Right atrium auricular region (tissue), 2 donors: Measurements from ENCODE around the gene CPLX1. TPM values are rescaled to one million over a fixed set of nuclear protein-coding genes. Genes with fewer than 3 reads are reported as not detected.
A peak's percentile ranks its signal among the peaks of the same experiment; 100 is the strongest.
"Not testable (repeated sequence)": the region's sequence is repeated elsewhere in the genome, so short reads cannot be mapped to it uniquely, and the experiment has no call there.

Source experiments
- DNase-seq: peaks from one replicate; pipeline ENCODE4 v3.0.0-alpha.2; 2019; ENCODE audit warnings: low spot score
- H3K27ac ChIP-seq, 2 donors: fragments of 200-600 bp; sonication (generic); 1 replicate in 1 of 2; 2 replicates in 1 of 2; pipeline ENCODE4 v1.5.1; 2016 to 2019
- H3K27me3 ChIP-seq, 2 donors: fragments of 200-600 bp; sonication (generic); one replicate each; pipeline versions ENCODE4 v1.5.1 to v1.6.0; 2017 to 2019
- H3K36me3 ChIP-seq: fragments of 200-600 bp; sonication (generic); one replicate; pipeline ENCODE4 v1.5.1; 2016
- H3K4me1 ChIP-seq, 2 donors: fragments of 200-600 bp; sonication (generic); one replicate each; pipeline versions ENCODE4 v1.5.1 to v1.6.0; 2017 to 2019
- H3K4me3 ChIP-seq, 2 donors: fragments of 200-600 bp; sonication (generic); 1 replicate in 1 of 2; 2 replicates in 1 of 2; pipeline ENCODE4 v1.5.1; 2017 to 2019; ENCODE audit warnings: mild to moderate bottlenecking in 1 of 2, moderate library complexity in 1 of 2
- H3K9me3 ChIP-seq, 2 donors: fragments of 200-600 bp; sonication (generic); one replicate each; pipeline ENCODE4 v1.5.1; 2019
- total RNA-seq, 2 donors: library from RNA; depleted of rRNA; stranded (reverse); fragments of >200 nt; gene quantifications; one replicate each; pipeline ENCODE4 v1.1.0, GENCODE V29; 2016
- TF ChIP-seq, protein P1 (sequence below), 2 donors: fragments of 200-600 bp; sonication (generic); IDR thresholded peaks; one replicate each; pipeline ENCODE4 v1.5.1; 2019; ENCODE audit warnings: antibody characterized with exemption in 2 of 2

CPLX1 gene
- total RNA-seq, 2 donors from 2014 or later: 0.98 to 2.3 TPM

GRCh38 chr4:776743-777441 is 49.0 kb downstream of the CPLX1 start:
- Histone ChIP-seq H3K4me1 (peaks cover 0 to 80% of the 10 kb centered on the region in 2 donors), H3K36me3 (peaks cover 52% of the 10 kb centered on the region), H3K9me3 (no peaks in the 10 kb centered on the region), H3K4me3 (no peak overlapping the region), H3K27ac (no peak overlapping the region), H3K27me3 (no peaks in the 10 kb centered on the region)
- TF ChIP-seq, protein P1, sequence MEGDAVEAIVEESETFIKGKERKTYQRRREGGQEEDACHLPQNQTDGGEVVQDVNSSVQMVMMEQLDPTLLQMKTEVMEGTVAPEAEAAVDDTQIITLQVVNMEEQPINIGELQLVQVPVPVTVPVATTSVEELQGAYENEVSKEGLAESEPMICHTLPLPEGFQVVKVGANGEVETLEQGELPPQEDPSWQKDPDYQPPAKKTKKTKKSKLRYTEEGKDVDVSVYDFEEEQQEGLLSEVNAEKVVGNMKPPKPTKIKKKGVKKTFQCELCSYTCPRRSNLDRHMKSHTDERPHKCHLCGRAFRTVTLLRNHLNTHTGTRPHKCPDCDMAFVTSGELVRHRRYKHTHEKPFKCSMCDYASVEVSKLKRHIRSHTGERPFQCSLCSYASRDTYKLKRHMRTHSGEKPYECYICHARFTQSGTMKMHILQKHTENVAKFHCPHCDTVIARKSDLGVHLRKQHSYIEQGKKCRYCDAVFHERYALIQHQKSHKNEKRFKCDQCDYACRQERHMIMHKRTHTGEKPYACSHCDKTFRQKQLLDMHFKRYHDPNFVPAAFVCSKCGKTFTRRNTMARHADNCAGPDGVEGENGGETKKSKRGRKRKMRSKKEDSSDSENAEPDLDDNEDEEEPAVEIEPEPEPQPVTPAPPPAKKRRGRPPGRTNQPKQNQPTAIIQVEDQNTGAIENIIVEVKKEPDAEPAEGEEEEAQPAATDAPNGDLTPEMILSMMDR (IDR thresholded peaks at IDR 0.05): no peak
- no peak for DNase-seq

GRCh38 chr4:775485-775884 is 50.4 kb downstream of the CPLX1 start:
- not testable (repeated sequence) for H3K27ac ChIP-seq, DNase-seq

GRCh38 chr4:774419-775092 is 51.4 kb downstream of the CPLX1 start:
- H3K27me3 ChIP-seq, DNase-seq, H3K4me3 ChIP-seq, H3K9me3 ChIP-seq, H3K27ac ChIP-seq: not testable (repeated sequence)
- peaks cover 64% of the 10 kb centered on the region for H3K36me3 ChIP-seq
- H3K4me1 ChIP-seq: peaks cover 0 to 74% of the 10 kb centered on the region in 2 donors

More at GRCh38 chr4:775485-775884, 50.4 kb downstream of the CPLX1 start:
- H3K4me3 ChIP-seq, H3K9me3 ChIP-seq, H3K27me3 ChIP-seq: not testable (repeated sequence)
- Histone ChIP-seq H3K36me3 (peaks cover 56% of the 10 kb centered on the region), H3K4me1 (peaks cover 0 to 83% of the 10 kb centered on the region in 2 donors)

GRCh38 chr4:773214-773613 is 52.7 kb downstream of the CPLX1 start:
- no peak for DNase-seq
- no peaks in the 10 kb centered on the region for H3K27me3 ChIP-seq
- peaks cover 0 to 64% of the 10 kb centered on the region in 2 donors for H3K4me1 ChIP-seq
- TF ChIP-seq, protein P1 (IDR thresholded peaks at IDR 0.05): no peak
- H3K36me3 ChIP-seq: peaks cover 61% of the 10 kb centered on the region
- no peak overlapping the region for H3K4me3 ChIP-seq
- H3K27ac ChIP-seq: peak overlapping the region; percentile 63 to 73
- no peaks in the 10 kb centered on the region for H3K9me3 ChIP-seq

- no peak for DNase-seq
- peaks cover 0 to 63% of the 10 kb centered on the region in 2 donors for H3K4me1 ChIP-seq
These were observed 53.2 kb downstream of the CPLX1 start for GRCh38 chr4:772776-773175.

GRCh38 chr4:772118-772517 is 53.8 kb downstream of the CPLX1 start:
- no peak for DNase-seq
- Histone ChIP-seq H3K4me1 (peaks cover 0 to 64% of the 10 kb centered on the region in 2 donors), H3K27ac (peak overlapping the region; percentile 29 to 73)

More at GRCh38 chr4:772776-773175, 53.2 kb downstream of the CPLX1 start:
- TF ChIP-seq, protein P1 (IDR thresholded peaks at IDR 0.05): no peak
- Histone ChIP-seq H3K4me3 (no peak overlapping the region), H3K36me3 (peaks cover 66% of the 10 kb centered on the region), H3K27me3 (no peaks in the 10 kb centered on the region), H3K9me3 (no peaks in the 10 kb centered on the region), H3K27ac (peak overlapping the region; percentile 63 to 73)

More at GRCh38 chr4:772118-772517, 53.8 kb downstream of the CPLX1 start:
- Histone ChIP-seq H3K4me3 (no peak overlapping the region), H3K9me3 (no peaks in the 10 kb centered on the region), H3K36me3 (peaks cover 66% of the 10 kb centered on the region), H3K27me3 (no peaks in the 10 kb centered on the region)
- TF ChIP-seq, protein P1 (IDR thresholded peaks at IDR 0.05): no peak
